Epithelial cell of esophagus (primary cell): ENCODE measurements around the gene NECAB3.

ENCODE experiments used
- DNase-seq: peaks from one replicate; pipeline ENCODE4 v3.0.0; 2010; ENCODE audit warnings: low read depth
- H3K4me3 ChIP-seq: 2 replicates; pipeline ENCODE4 v1.5.1; 2011; ENCODE audit warnings: mild to moderate bottlenecking, low read length, control low read depth
- CTCF ChIP-seq: IDR thresholded peaks from 2 replicates; pipeline ENCODE4 v1.5.1; 2011; ENCODE audit warnings: low read depth, mild to moderate bottlenecking, low read length, control low read depth, inconsistent platforms; ENCODE audit not compliant: insufficient read depth; ENCODE audit errors: missing control alignments

NECAB3 gene

GRCh38 chr20:33674294-33675135, at the start of gene NECAB3:
NECAB3 (minus strand) TSS chr20:33674428; CDS start chr20:33674352, 76 bp downstream.
- no peak for TF ChIP-seq CTCF
- H3K4me3 ChIP-seq = peak within 1 kb of the TSS; percentile 61
- DNase-seq = peak; percentile 67

- H3K4me3 ChIP-seq = no peak overlapping the region
- no peak for TF ChIP-seq CTCF
- no peak for DNase-seq
Measured at GRCh38 chr20:33721391-33722140, 47.3 kb upstream of the NECAB3 start.

GRCh38 chr20:33719989-33720709, 45.9 kb upstream of the NECAB3 start, which contains the start of gene PXMP4:
PXMP4 (minus strand) TSS chr20:33720310; CDS start chr20:33720207, 103 bp downstream.
- H3K4me3 ChIP-seq = peak within 1 kb of the TSS; percentile 88
- DNase-seq = peak; percentile 97
- TF ChIP-seq CTCF = no peak

GRCh38 chr20:33719277-33719988, 45.2 kb upstream of the NECAB3 start:
- no peak for DNase-seq
- no peak for TF ChIP-seq CTCF
- peak overlapping the region; percentile 88 for H3K4me3 ChIP-seq

- no peak for TF ChIP-seq CTCF
- no peak for DNase-seq
- no peak overlapping the region for H3K4me3 ChIP-seq
Measured at GRCh38 chr20:33716498-33716897, 42.3 kb upstream of the NECAB3 start.

- no peak for TF ChIP-seq CTCF
- no peak for DNase-seq
- no peak overlapping the region for H3K4me3 ChIP-seq
Measured at GRCh38 chr20:33713865-33714367, 39.7 kb upstream of the NECAB3 start.
